ENCODE measurements around the gene SGPL1. TPM values are rescaled to one million over a fixed set of nuclear protein-coding genes. Genes with fewer than 3 reads are reported as not detected.

SGPL1 gene
- total and polyA plus RNA-seq, 2 of the 8 experiments (the other 6 are each of a cell fraction or from before 2014, with no cell fraction given), result 20.5 to 51.6 TPM

GRCh38 chr10:70898687-70899086 lies 82.9 kb downstream of the SGPL1 start:
- Histone ChIP-seq H3K56ac (replicated peaks; ENCODE audit: insufficient read length, low read depth, low read length) (no peak overlapping the region), H2BK12ac (ENCODE audit: low read depth, low read length) (no peak overlapping the region), H3K4me1 (replicated peaks in 1 of 4; ENCODE audit: control insufficient read depth in 3 of 4, insufficient read depth in 4 of 4, low read length in 3 of 4) (no peaks in the 10 kb centered on the region), H2BK5ac (ENCODE audit: low read depth, low read length) (no peak overlapping the region), H2AK5ac (ENCODE audit: low read depth, low read length) (no peak overlapping the region), H3K79me2 (ENCODE audit: control insufficient read depth in 1 of 2, insufficient read depth in 2 of 2, low read length in 2 of 2) (no peaks in the 10 kb centered on the region), H3K4me2 (ENCODE audit: insufficient read depth in 1 of 2, low read depth in 2 of 2, low read length in 2 of 2) (no peak overlapping the region), H4K91ac (replicated peaks; ENCODE audit: insufficient read length, low read length) (no peak overlapping the region), H3K27ac (ENCODE audit: low read depth, low read length) (no peak overlapping the region), H3K79me1 (ENCODE audit: low read depth, low read length) (no peaks in the 10 kb centered on the region), H2BK15ac (ENCODE audit: low read length) (no peak overlapping the region), H3K36me3 (ENCODE audit: control insufficient read depth in 2 of 4, insufficient read depth in 4 of 4, low read length in 3 of 4) (no peaks in the 10 kb centered on the region), H3K9me3 (ENCODE audit: insufficient read depth in 2 of 2, low read depth in 1 of 2, low read length in 1 of 2) (no peaks in the 10 kb centered on the region), H3K27me3 (replicated peaks in 1 of 4; ENCODE audit: control insufficient read depth in 3 of 4, extremely low read depth in 1 of 4, insufficient read depth in 3 of 4, low read length in 3 of 4) (no peaks in the 10 kb centered on the region), H2AFZ (ENCODE audit: low read length) (no peak overlapping the region), H3K14ac (ENCODE audit: insufficient read length) (no peak overlapping the region), H2BK20ac (ENCODE audit: low read length) (no peak overlapping the region), H3K9ac (replicated peaks in 1 of 4; ENCODE audit: extremely low read depth in 1 of 4, low read depth in 3 of 4, low read length in 3 of 4) (no peak overlapping the region), H3K23me2 (ENCODE audit: low read depth, low read length) (0 out of 2 replicates have a peak, but pooled peaks cover 2% of the 10 kb centered on the region), H4K8ac (ENCODE audit: extremely low read depth, insufficient read depth, low read length) (no peak overlapping the region), H3K4me3 (ENCODE audit: extremely low read depth in 1 of 4, insufficient read depth in 2 of 4, low read depth in 3 of 4, low read length in 4 of 4) (no peak overlapping the region), H4K20me1 (replicated peaks in 1 of 2; ENCODE audit: control insufficient read depth in 1 of 2, insufficient read depth in 2 of 2, low read length in 2 of 2) (no peaks in the 10 kb centered on the region), H4K5ac (ENCODE audit: insufficient read length, low read depth, low read length) (no peak overlapping the region), H3K23ac (ENCODE audit: insufficient read length) (no peak overlapping the region), H3K4ac (replicated peaks; ENCODE audit: insufficient read length, low read depth, low read length) (no peak overlapping the region), H3K18ac (ENCODE audit: extremely low read depth, low read length) (no peak overlapping the region), H2BK120ac (replicated peaks; ENCODE audit: low read depth, low read length) (no peak overlapping the region)
- WGBS, 2 experiments (ENCODE audit: extremely low coverage in 1 of 2, insufficient coverage in 1 of 2, insufficient read length in 1 of 2, insufficient replicate concordance in 2 of 2, low coverage in 1 of 2, low lambda C conversion rate in 2 of 2, missing lambda C conversion rate in 1 of 2), result 85% methylated on average over 3 of the region's 3 CpGs; no CpG with 5 or more reads in 1 of the 2 experiments
- TF ChIP-seq RAD21 (IDR thresholded peaks at IDR 0.05 in 1 of 2, conservative IDR thresholded peaks at IDR 0.05 in 1 of 2; ENCODE audit: low read depth in 2 of 2, low read length in 2 of 2) (no peak), SRF (IDR thresholded peaks at IDR 0.05; ENCODE audit: low read depth, low read length) (no peak), SIRT6 (IDR thresholded peaks at IDR 0.05; ENCODE audit: low read length) (no peak), EP300 (IDR thresholded peaks at IDR 0.05; ENCODE audit: borderline replicate concordance in 1 of 2, low read depth in 2 of 2, low read length in 2 of 2) (no peak), TBP (IDR thresholded peaks at IDR 0.05; ENCODE audit: low read depth, low read length) (no peak), KDM1A (IDR thresholded peaks at IDR 0.05; ENCODE audit: borderline replicate concordance, low read length) (no peak), TCF12 (IDR thresholded peaks at IDR 0.05; ENCODE audit: low read depth, low read length) (no peak), HDAC2 (IDR thresholded peaks at IDR 0.05; ENCODE audit: borderline replicate concordance in 1 of 2, low read depth in 2 of 2, low read length in 2 of 2) (no peak), GABPA (IDR thresholded peaks at IDR 0.05; ENCODE audit: borderline replicate concordance, insufficient read depth, low read length) (no peak)
- ChIA-PET POLR2A (ENCODE audit: partially characterized antibody) (no interaction called here), CTCF (ENCODE audit: partially characterized antibody) (interaction anchor here (1.9 to 13.3 kb wide), 3 partner anchors 8 to 371 kb away, joined by 3 to 237 read pairs (median 8); no protein-coding TSS in a partner anchor)
- DNase-seq (ENCODE audit: low read depth in 1 of 2, low spot score in 2 of 2) (no peak), FAIRE-seq (no peak)
